ENCODE data around the gene SPZ1.
"Not testable (repeated sequence)": the region's sequence is repeated elsewhere in the genome, so short reads cannot be mapped to it uniquely, and the experiment has no call there.

Gene SPZ1, protein sequence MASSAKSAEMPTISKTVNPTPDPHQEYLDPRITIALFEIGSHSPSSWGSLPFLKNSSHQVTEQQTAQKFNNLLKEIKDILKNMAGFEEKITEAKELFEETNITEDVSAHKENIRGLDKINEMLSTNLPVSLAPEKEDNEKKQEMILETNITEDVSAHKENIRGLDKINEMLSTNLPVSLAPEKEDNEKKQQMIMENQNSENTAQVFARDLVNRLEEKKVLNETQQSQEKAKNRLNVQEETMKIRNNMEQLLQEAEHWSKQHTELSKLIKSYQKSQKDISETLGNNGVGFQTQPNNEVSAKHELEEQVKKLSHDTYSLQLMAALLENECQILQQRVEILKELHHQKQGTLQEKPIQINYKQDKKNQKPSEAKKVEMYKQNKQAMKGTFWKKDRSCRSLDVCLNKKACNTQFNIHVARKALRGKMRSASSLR

DNA sequence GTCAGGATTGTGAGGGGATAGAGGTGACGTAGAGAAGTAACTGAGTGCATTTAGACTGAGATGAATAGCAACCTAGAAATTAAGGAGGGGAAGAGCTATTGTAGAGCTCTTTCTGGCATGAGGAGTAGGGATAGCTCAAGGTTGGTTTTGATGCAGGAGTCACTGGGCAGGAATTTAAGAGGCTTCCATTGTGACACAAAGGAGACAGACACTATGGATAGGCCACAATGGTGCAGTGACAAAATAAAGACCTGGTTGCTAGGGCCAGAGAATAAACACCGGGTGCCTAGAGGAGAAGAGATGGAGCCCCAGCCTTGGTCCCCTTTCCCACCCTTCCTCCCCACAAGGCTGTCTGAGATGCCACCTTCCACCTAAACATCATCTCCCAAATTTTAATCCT, at the start of gene SPZ1:
SPZ1 (plus strand) TSS at position 301 of the 400 bp plus-strand sequence. CDS start 214 bp downstream, outside the sequence.
- no peak for DNase-seq

DNA sequence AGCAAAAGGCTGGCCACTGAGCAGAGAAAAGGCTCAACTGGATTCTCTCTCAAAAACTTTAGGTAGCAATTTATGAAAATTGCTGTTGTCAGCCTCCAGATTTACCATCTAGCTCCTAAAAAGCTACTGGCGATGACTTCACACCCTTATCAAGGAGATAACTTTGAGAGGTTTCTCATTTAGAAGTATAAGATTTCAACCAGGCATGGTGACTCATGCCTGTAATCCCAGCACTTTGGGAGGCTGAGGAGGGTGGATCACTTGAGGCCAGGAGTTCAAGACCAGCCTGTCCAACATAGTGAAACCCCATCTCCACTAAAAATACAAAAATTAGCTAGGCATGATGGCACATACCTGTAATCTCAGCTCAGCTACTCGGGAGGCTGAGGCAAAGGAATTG, 49.3 kb upstream of the SPZ1 start:
- DNase-seq = not testable (repeated sequence)

DNA sequence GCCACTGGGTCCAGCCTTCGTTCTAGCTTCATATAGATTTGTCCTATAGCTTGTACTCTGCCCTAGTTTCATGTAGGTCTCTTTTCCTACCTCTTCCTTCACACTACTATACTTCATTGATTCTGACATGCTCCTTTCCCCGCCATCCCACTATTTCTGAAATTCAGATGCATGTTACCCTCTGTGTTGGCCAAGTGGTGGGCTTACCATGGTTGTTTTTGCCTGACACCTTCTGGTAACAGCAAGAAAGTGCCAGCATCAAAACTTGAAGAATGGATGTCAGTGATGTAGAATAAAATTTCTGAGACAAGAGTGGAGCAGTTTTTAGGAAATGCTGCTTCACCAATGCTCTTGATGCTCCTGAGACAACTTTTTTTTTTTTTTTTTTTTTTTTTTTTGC, 44.5 kb upstream of the SPZ1 start:
- DNase-seq = peak; percentile 30

DNA sequence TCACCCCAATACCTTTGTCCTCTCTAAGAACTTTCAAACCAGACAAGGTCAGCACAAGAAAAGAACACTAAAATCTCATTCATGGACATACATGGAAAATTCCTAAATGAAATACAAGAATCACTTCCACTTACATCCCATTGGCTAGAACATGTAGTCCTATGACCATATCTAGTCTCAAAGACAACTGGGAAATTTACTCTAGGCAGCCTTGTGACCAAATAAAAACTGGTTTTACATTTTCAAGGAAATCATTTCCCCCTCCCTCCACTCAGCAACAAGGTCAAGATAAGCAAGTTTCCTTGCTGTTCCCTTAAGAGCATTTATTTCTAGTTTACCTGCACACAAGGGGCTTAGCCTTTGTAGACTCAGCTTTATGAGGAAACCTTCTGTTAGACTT, 43.6 kb upstream of the SPZ1 start:
- DNase-seq = no peak

DNA sequence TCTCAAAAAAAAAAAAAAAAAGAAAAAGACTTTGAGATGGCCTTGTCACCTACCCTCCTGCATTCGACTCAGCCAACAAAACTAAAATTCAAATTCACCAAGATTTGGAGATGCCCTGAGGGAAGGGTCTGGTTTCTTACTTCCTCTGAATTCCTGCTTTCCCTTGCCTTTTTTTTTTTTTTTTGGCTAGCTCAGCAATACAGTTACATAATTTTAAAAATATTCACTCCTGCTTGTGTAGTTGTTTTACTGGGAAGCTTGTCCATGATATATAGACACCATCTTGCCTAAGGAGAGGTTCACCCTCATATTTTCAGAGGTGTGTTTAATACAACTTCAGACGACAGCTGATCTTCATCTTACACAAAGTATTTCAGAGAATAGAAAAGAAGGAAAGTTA, 42.6 kb upstream of the SPZ1 start:
- DNase-seq = no peak

DNA sequence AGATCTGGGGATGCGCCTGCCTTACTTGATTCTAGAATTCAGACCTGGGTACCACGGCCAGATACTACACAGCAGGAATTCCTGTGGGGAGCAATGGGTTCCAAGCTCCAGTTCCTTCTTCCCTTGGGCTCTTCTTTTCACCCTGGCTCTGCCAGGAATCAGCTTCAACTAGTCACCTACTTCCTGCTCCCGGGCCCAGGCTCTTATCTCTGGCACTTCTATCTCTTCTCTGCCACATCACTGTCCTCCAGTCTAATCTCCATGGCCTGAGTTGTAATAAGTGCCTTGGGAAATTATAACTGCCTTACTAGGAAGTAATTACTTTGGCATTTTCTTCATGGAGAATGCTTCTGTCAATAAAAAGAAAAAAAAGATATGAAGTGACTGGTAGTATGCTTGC, 37.7 kb upstream of the SPZ1 start:
- no peak for DNase-seq

DNA sequence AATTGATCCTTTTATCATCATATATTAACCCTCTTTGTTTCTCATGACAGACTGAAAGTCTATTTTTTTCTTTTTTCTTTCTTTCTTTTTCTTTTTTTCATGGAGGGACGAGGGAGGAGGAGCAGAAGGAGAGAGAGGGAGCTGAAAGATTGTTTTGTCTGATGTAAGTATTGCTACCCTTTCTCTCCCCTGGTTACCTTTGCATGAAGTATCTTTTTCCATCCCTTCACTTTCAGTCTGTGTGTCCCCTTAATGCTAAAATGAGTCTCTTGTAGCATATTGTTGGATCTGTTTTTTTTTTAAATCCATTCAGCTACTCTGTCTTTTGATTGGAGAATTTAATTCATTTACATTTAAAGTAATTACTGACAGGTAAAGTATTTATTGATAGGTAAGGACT, 36.4 kb upstream of the SPZ1 start:
- DNase-seq = no peak

DNA sequence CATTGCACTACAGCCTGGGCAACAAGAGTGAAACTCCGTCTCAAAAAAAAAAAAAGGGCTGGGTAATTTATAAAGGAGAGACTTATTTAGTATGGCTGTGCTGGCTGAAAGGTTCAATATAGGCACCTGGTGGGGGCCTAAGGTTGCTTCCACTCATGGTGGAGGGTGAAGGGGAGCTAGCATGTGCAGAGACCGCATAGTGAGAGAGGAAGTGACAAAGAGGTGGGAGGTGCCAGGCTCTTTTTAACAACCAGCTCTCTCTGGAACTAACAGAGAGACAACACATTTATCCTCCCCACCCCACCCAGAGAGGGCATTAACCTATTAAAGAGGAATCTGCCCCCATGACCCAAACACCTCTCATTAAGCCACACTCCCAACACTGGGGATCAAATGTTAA, 35.1 kb upstream of the SPZ1 start:
- DNase-seq = no peak

DNA sequence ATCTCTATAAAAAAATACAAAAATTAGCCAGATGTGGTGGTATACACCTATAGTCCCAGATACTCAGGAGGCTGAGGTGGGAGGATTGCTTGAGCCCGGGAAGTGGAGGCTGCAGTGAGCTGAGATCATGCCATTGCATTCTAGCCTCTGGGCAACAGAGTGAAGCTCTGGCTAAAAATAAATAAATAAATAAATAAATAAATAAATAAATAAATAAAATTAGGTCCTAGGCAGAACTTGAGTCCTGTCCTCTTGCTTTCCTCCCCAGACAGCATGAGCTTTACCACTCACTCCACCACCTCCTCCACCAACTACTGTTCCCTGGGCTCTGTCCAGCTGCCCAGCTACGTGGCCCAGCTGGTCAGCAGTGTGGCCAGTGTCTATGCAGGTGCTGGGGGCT, 31.6 kb upstream of the SPZ1 start:
- no peak for DNase-seq

DNA sequence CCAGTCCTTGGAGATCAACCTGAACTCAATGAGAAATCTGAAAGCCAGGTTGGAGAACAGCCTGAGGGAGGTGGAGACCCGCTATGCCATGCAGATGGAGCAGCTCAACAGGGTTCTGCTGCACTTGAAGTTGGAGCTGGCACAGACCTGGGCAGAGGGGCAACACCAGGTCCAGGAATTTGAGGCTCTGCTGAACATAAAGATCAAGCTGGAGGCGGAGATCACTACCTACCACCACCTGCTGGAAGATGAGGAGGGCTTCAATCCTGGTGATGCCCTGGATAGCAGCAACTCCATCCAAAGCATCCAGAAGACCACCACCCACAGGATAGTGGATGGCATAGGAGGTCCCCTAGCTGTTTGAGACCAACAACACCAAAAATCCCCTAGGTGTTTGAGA, 30.5 kb upstream of the SPZ1 start:
- DNase-seq = no peak

DNA sequence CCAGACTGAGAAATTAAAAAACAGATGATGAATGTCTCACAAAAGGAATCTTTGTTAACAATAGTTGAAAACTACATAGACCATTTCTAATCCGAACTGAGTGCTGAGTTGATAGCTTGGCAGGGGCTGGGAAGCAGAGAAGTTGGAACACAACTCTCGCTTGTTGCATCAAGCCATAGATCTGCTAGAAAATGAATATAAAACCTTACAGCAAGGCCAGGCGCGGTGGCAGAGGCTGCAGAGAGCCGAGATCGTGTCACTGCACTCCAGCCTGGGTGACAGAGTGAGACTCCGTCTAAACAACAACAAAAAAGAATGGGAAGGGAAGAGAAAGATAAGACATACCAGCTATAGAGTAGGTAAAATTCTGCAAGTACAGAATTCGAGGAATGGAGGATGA, 28.0 kb upstream of the SPZ1 start:
- no peak for DNase-seq

DNA sequence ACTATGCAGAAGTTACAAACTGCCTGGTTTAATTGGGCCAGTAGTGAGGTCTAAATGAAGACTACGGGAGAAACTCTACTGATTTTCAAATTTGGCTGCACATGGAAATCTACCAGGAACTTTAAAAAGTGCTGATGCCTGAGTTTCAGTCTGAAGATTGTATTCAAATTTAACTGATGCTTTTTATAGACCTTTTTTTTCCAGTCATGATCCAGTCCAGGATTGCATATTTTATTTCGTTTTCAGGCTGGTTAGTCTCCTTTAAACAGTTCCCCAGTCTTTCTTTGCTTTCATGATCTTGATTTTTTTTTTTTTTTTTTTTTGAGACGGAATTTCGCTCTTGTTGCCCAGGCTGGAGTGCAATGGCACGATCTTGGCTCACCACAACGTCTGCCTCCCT, 23.7 kb upstream of the SPZ1 start:
- DNase-seq = no peak

DNA sequence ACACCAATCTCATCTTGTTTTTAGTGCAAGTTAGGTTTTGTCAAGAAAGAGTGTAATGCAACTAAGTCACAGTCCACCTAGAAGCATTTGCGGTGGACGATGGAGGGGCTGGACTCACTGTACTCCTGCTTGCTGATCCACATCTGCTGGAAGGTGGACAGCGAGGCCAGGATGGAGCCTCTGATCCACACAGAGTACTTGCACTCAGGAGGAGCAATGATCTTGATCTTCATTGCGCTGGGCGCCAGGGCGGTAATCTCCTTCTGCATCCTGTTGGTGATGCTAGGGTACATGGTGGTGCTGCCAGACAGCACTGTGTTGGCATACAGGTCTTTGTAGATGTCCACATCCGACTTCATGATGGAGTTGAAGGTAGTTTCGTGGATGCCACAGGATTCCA, 20.2 kb upstream of the SPZ1 start:
- no peak for DNase-seq

DNA sequence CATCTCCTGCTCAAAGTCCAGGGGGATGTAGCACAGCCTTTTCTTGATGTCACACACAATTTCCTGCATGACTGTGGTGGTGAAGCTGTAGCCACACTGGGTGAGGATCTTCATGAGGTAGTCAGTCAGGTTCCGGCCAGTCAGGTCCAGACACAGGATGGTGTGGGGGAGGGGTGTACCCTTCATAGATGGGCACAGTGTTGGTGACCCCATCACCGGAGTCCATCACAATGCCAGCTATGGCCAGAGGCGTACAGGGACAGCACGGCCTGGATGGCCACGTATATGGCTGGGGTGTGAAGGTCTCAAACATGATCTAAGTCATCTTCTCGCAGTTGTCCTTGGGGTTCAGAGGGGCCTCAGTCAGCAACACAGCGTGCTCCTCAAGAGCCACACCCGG, 19.7 kb upstream of the SPZ1 start:
- DNase-seq = no peak

DNA sequence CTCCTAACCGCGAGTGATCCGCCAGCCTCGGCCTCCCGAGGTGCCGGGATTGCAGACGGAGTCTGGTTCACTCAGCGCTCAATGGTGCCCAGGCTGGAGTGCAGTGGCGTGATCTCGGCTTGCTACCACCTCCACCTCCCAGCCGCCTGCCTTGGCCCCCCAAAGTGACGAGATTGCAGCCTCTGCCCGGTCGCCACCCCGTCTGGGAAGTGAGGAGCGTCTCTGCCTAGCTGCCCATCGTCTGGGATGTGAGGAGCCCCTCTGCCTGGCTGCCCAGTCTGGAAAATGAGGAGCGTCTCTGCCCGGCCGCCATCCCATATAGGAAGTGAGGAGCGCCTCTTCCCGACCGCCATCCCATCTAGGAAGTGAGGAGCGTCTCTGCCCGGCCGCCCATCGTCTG, 19.0 kb upstream of the SPZ1 start:
- DNase-seq = not testable (repeated sequence)

DNA sequence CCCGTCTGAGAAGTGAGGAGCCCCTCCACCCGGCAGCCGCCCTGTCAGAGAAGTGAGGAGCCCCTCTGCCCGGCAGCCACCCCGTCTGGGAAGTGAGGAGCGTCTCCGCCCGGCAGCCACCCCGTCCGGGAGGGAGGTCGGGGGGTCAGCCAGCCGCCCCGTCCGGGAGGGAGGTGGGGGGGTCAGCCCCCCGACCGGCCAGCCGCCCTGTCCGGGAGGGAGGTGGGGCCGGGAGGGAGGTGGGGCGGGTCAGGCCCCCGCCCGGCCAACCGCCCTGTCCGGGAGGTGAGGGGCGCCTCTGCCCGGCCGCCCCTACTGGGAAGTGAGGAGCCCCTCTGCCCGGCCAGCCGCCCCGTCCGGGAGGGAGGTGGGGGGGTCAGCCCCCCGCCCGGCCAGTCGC, 18.5 kb upstream of the SPZ1 start:
- DNase-seq = not testable (repeated sequence)

DNA sequence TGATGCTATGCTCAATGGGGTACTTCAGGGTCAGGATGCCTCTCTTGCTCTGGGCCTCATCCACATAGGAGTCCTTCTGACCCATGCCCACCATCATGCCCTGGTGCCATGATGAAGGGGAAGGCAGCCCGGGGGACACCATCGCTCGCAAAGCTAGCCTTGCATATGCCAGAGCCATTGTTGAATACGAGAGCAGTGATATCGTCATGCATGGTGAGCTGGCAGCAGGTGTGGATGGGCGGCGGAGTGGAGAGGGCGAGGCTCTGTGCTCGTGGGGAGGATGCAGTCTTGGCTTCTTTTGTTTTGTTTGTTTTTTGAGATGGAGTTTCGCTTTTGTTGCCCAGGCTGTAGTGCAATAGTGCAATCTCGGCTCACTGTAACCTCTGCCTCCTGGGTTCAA, 17.2 kb upstream of the SPZ1 start:
- DNase-seq = no peak

DNA sequence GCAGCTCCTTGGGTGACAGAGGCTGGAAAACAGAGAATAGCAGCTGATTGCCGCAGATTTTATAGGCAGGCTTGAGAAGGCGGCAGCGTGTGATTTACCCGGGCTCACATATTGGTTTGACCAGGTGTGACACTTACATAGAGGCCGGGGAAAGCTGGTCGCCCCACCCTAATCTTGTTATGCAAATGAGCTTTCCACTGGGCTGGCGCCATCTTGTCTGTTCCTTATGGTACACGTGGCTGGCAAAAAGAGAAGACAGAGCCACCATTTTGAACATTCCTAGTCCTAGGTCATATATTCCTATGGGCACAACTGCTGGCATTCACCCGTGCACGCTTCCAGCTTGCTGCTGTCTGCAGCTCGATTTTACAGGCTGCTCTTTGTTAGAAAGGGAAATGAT, 11.3 kb upstream of the SPZ1 start:
- no peak for DNase-seq

DNA sequence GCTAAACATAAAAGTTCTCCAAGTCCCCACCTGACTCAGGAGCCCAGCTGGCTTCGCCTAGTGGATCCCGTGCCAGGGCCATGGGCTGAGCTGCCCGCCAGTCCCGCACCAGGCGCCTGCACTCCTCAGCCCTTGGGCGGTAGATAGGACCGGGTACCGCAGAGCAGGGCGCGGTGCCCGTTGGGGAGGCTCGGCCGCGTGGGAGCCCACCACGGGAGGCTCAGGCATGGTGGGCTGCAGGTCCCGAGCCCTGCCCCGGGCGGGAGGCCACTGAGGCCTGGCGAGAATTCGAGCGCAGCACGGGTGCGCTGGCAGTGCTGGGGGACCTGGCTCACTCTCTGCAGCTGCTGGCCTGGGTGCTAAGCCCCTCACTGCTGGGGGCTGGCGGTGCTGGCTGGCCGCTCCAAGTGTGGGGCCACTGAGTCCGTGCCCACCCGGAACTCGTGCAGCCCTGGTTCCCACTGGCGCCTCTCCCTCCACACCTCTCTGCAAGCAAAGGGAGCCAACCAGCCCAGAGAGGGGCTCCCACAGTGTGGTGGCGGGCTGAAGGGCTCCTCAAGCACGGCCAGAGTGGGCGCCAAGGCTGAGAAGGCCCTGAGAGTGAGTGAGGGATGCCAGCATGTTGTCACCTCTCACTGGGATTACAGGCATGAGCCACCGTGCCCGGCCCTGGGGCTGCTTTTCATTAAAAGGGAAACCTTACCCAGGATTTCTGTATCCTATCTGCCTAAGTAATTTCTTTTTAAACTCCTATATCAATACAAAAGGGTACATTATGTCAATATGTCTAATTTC, 9.7 kb upstream of the SPZ1 start:
- DNase-seq = no peak

DNA sequence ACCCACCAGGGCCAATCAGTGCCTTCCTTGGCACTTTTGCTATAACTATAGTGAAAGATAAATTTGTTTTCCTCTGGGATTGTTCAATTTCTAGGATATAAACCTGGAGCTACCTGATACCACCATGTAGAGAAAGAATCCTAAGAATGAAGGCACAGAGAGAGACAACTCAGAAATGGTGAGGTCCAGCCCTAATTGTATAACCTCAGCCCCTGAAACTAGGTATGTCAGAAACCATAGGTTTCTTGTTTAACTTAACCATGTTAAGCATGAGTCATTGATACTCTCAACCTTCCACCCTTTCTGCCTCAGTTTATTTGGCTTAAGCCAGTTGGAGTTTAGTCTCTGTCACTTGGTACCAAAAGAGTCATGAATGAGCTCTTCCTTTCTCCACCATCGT, 4.6 kb upstream of the SPZ1 start:
- DNase-seq = no peak

DNA sequence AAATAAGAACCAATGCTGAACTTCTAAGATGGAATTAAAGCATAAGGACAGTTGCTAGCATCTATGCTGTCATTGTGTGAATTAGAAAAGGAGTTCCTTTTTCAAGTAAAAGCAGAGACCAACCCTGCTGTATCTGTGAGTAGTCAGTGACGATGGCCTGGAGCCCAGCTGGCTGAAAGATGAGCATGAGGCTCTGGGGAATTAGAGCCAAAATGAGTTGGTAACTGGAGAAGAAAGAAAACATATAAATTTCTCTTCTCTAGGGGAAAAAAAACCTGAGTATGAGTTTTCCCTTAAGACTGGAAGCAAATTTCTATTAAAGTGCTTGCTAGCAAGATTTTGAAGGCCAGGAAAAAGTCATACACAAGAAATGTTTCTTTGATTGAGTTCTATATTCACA, 1.6 kb upstream of the SPZ1 start:
- no peak for DNase-seq

DNA sequence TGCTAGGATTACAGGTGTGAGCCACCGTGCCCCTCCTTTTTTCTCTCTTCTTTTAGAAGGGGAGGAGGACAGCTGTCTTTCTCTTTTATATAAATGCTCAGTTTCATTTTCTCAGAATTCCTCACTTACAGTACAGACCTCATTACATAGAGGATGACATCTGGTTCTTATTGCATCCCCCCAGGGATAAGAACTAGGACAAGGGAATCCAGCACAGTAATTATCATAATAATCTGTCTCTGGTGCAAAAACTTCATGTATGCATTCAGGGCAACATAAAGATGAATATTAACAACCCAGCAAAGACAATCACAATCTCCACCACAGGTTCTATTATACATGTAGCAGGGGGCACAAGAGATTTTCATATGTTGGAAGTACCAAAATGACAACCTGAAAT, 5.1 kb downstream of the SPZ1 start:
- DNase-seq = no peak

DNA sequence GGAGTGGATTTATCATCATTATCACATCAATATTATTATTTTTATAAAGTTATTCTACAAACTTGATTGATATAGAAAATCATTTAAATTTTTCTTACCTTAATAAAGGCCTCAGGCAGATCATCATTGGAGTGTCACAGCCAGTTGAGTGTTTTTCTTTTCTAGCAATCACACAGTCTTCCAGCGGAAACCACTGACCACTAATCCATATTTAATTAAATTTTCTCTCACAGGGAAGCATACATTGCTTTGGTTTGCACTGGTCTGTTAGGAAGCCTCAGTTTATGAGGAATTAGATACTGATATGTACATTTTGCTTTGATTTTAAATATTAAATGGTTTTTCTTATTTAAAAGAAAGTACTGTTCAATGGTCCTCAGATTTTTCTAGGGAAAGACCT, 6.7 kb downstream of the SPZ1 start:
- DNase-seq = no peak

DNA sequence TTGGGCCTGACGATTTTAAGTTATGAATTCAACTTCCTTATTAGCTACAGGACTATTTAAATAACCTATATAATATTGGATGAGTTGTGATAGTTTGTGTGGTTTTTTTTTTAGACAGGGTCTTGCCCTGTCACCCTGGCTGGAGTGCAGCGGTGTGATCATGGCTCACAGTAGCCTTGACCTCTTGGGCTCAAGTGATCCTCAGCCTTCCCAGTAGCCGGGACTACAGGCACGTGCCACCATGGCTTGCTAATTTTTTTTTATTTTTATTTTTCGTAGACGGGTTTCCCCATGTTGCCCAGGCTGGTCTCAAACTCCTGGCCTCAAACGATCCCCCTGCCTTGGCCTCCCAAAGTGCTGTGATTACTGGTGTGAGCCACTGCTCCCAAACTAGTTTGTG, 17.6 kb downstream of the SPZ1 start:
- DNase-seq = no peak

DNA sequence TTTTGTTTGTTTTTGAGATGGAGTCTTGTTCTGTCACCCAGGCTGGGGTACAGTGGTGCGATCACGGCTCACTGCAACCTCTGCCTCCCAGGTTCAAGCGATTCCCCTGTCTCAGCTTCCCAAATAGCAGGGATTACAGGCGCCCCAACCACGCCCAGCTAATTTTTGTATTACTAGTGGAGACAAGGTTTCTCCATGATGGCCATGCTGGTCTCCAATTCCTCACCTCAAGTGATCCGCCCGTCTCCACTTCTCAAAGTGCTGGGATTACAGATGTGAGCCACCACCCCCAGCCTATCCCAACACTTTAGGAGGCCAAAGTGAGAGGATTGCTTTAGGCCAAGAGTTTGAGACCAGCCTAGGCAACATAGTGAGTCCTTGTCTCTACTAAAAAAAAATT, 19.3 kb downstream of the SPZ1 start:
- no peak for DNase-seq
